HepG2 (cell line): ENCODE data around the gene DDX50. TPM values are rescaled to one million over a fixed set of nuclear protein-coding genes. Genes with fewer than 3 reads are reported as not detected.

Source experiments
- DMAP1 ChIP-seq: IDR thresholded peaks from 2 replicates; pipeline ENCODE4 v1.6.1; 2016
- KLF15 ChIP-seq: sonication (generic); formaldehyde crosslinking; IDR thresholded peaks from 2 replicates; pipeline ENCODE4 v1.8.1; 2023; ENCODE audit warnings: borderline replicate concordance, mild to moderate bottlenecking, inconsistent platforms, missing genetic modification reagents, mixed read lengths
- KLF16 ChIP-seq, 2 experiments: sonication (generic) in 1 of 2; formaldehyde crosslinking in 1 of 2; IDR thresholded peaks; 2 replicates each; pipeline versions ENCODE4 v1.6.1 to v1.8.0; 2016 to 2023; ENCODE audit warnings: missing genetic modification reagents in 2 of 2, missing compliant biosample characterization in 1 of 2
- KMT2A ChIP-seq: sonication (generic); formaldehyde crosslinking; IDR thresholded peaks from 2 replicates; pipeline ENCODE4 v1.4.0; 2020; ENCODE audit warnings: missing genetic modification reagents
- MYC ChIP-seq: sonication (generic); formaldehyde crosslinking; IDR thresholded peaks from 2 replicates; pipeline ENCODE4 v1.9.0; 2021; ENCODE audit warnings: missing genetic modification reagents, borderline replicate concordance
- NR2C2 ChIP-seq: sonication (generic); formaldehyde crosslinking; IDR thresholded peaks from 2 replicates; pipeline ENCODE4 v1.4.0; 2020; ENCODE audit warnings: missing genetic modification reagents, mild to moderate bottlenecking, moderate library complexity, borderline replicate concordance
- PAWR ChIP-seq: sonication (generic); formaldehyde crosslinking; IDR thresholded peaks from 2 replicates; pipeline ENCODE4 v1.4.0; 2020; ENCODE audit warnings: missing genetic modification reagents, mild to moderate bottlenecking, borderline replicate concordance
- TSC22D2 ChIP-seq: sonication (generic); formaldehyde crosslinking; IDR thresholded peaks from 2 replicates; pipeline ENCODE4 v1.5.1; 2020; ENCODE audit warnings: missing genetic modification reagents, mild to moderate bottlenecking, borderline replicate concordance
- ZBTB3 ChIP-seq: sonication (generic); formaldehyde crosslinking; IDR thresholded peaks from 2 replicates; pipeline ENCODE4 v1.4.0; 2020; ENCODE audit warnings: low read depth, mild to moderate bottlenecking, moderate library complexity, missing genetic modification reagents, borderline replicate concordance
- ZMYM4 ChIP-seq: sonication (generic); formaldehyde crosslinking; IDR thresholded peaks from 2 replicates; pipeline ENCODE4 v1.8.1; 2023; ENCODE audit warnings: mild to moderate bottlenecking, missing genetic modification reagents
- ZNF33B ChIP-seq: sonication (generic); formaldehyde crosslinking; IDR thresholded peaks from 2 replicates; pipeline ENCODE4 v1.5.1; 2020; ENCODE audit warnings: mild to moderate bottlenecking, missing genetic modification reagents
- ZNF589 ChIP-seq: sonication (generic); formaldehyde crosslinking; conservative IDR thresholded peaks from 2 replicates; pipeline ENCODE4 v1.8.0; 2022; ENCODE audit warnings: mild to moderate bottlenecking, moderate library complexity, missing genetic modification reagents
- ZNF766 ChIP-seq: sonication (generic); formaldehyde crosslinking; IDR thresholded peaks from 2 replicates; pipeline ENCODE4 v1.5.0; 2020; ENCODE audit warnings: missing genetic modification reagents, borderline replicate concordance
- ZSCAN21 ChIP-seq: sonication (generic); formaldehyde crosslinking; IDR thresholded peaks from 2 replicates; pipeline ENCODE4 v1.8.0; 2022; ENCODE audit warnings: mild to moderate bottlenecking, missing genetic modification reagents, moderate library complexity, borderline replicate concordance
- polyA plus RNA-seq, 8 experiments: library from polyadenylated mRNA; depleted of rRNA in 3 of 8; stranded (reverse) in 7 of 8; unstranded in 1 of 8; fragments of >200 nt; fragmentation: Illumina TruSeq in 4 of 8; extraction: Trizol in 4 of 8; gene quantifications; 2 replicates each; pipeline versions ENCODE4 v1.2.1 to v1.2.3, GENCODE V29; 2011 to 2016; ENCODE audit warnings: low read depth in 4 of 8, missing spikeins in 1 of 8, mixed read lengths in 1 of 8; ENCODE audit not compliant: insufficient read depth in 1 of 8
- total RNA-seq, 5 experiments: library from RNA; depleted of rRNA; stranded (reverse); fragments of >200 nt; fragmentation: Illumina TruSeq; extraction: Trizol; gene quantifications; 2 replicates each; pipeline ENCODE4 v1.2.3, GENCODE V29; 2016; ENCODE audit warnings: low read depth in 1 of 5
- TF ChIP-seq, protein P1 (sequence below), 2 experiments: IDR thresholded peaks; 2 replicates each; pipeline ENCODE4 v1.6.1; 2011 to 2012; ENCODE audit warnings: low read length in 2 of 2, borderline replicate concordance in 1 of 2, low read depth in 1 of 2, mild to moderate bottlenecking in 1 of 2, moderate library complexity in 1 of 2
- TF ChIP-seq, protein P2 (sequence below): sonication (generic); formaldehyde crosslinking; IDR thresholded peaks from 2 replicates; pipeline ENCODE4 v1.4.0; 2020; ENCODE audit warnings: missing genetic modification reagents, borderline replicate concordance
- TF ChIP-seq, protein P3 (sequence below): sonication (generic); formaldehyde crosslinking; IDR thresholded peaks from 2 replicates; pipeline ENCODE4 v1.5.0; 2020; ENCODE audit warnings: missing genetic modification reagents
- TF ChIP-seq, protein P4 (sequence below): sonication (generic); formaldehyde crosslinking; IDR thresholded peaks from 2 replicates; pipeline ENCODE4 v1.5.1; 2020; ENCODE audit warnings: missing genetic modification reagents, mild to moderate bottlenecking, borderline replicate concordance
- TF ChIP-seq, protein P5 (sequence below): sonication (generic); formaldehyde crosslinking; IDR thresholded peaks from 2 replicates; pipeline ENCODE4 v1.4.0; 2020; ENCODE audit warnings: mild to moderate bottlenecking, missing genetic modification reagents

The DDX50 gene
- total and polyA plus RNA-seq, 2 of the 13 experiments (the other 11 are each of a cell fraction or from before 2014, with no cell fraction given) = 19.0 to 38.2 TPM

DNA sequence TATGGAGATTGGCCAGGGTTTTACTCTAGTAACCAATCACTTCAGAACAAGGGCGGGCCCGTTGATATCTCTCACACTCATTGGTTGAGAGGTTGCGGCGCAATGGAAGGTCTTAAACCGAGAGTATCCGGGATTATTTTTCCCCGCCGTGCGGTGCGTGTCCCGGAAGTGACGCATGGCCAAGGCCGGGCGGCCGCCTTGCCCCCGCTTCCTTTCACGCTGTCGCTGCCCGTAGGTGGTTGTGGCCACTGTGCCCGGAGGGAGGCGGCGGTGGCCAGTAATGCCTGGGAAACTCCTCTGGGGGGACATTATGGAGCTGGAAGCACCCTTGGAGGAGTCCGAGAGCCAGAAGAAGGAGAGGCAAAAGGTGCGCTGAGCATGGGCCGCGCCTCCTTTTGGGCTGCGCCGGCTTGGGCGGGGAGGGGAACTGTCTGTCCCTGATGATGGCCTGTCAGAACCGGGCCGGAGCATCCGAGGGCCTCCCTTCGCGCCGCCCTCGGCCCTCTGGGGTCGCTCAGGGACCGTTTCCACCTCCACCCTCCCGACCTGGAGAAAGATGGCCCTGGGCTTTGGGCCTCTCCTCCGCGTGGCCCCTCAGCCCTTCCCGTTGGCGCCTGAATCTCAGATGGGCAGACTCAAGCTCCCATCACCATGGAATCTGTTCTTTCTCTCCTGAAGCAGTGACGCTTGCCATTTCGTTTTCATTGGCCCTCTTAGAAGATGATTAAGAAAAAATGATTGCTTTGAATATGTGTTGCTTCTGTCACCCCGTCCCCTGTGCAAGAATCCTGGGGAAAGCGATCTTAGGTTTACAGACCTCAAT is at the start of gene DDX50 (continued):
- TF ChIP-seq, protein P1, sequence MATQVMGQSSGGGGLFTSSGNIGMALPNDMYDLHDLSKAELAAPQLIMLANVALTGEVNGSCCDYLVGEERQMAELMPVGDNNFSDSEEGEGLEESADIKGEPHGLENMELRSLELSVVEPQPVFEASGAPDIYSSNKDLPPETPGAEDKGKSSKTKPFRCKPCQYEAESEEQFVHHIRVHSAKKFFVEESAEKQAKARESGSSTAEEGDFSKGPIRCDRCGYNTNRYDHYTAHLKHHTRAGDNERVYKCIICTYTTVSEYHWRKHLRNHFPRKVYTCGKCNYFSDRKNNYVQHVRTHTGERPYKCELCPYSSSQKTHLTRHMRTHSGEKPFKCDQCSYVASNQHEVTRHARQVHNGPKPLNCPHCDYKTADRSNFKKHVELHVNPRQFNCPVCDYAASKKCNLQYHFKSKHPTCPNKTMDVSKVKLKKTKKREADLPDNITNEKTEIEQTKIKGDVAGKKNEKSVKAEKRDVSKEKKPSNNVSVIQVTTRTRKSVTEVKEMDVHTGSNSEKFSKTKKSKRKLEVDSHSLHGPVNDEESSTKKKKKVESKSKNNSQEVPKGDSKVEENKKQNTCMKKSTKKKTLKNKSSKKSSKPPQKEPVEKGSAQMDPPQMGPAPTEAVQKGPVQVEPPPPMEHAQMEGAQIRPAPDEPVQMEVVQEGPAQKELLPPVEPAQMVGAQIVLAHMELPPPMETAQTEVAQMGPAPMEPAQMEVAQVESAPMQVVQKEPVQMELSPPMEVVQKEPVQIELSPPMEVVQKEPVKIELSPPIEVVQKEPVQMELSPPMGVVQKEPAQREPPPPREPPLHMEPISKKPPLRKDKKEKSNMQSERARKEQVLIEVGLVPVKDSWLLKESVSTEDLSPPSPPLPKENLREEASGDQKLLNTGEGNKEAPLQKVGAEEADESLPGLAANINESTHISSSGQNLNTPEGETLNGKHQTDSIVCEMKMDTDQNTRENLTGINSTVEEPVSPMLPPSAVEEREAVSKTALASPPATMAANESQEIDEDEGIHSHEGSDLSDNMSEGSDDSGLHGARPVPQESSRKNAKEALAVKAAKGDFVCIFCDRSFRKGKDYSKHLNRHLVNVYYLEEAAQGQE (IDR thresholded peaks at IDR 0.05; ENCODE audit: borderline replicate concordance in 1 of 2, low read depth in 1 of 2, low read length in 2 of 2) = no peak
- peak; percentile 91 for TF ChIP-seq ZMYM4 (CRISPR knock-in tag)
- no peak for TF ChIP-seq KLF15 (CRISPR knock-in tag)
- 0 out of 2 replicates have a peak, but pooled peaks have one; percentile 24 for TF ChIP-seq PAWR (CRISPR knock-in tag)
- peak; percentile 56; the same call in 1 of the 2 replicates for TF ChIP-seq KMT2A (CRISPR knock-in tag)
- TF ChIP-seq, protein P2, sequence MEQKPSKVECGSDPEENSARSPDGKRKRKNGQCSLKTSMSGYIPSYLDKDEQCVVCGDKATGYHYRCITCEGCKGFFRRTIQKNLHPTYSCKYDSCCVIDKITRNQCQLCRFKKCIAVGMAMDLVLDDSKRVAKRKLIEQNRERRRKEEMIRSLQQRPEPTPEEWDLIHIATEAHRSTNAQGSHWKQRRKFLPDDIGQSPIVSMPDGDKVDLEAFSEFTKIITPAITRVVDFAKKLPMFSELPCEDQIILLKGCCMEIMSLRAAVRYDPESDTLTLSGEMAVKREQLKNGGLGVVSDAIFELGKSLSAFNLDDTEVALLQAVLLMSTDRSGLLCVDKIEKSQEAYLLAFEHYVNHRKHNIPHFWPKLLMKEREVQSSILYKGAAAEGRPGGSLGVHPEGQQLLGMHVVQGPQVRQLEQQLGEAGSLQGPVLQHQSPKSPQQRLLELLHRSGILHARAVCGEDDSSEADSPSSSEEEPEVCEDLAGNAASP = 0 out of 2 replicates have a peak, but pooled peaks have one; percentile 7
- TF ChIP-seq ZNF33B = no peak
- 0 out of 2 replicates have a peak, but pooled peaks have one; percentile 46 for TF ChIP-seq ZSCAN21 (CRISPR knock-in tag)
- TF ChIP-seq TSC22D2 (CRISPR knock-in tag) = peak; percentile 33; the same call in 1 of the 2 replicates
- no peak for TF ChIP-seq ZNF766 (CRISPR knock-in tag)
- no peak for TF ChIP-seq ZBTB3 (CRISPR knock-in tag)
- TF ChIP-seq MYC (CRISPR knock-in tag) = peak; percentile 69; the same call in 1 of the 2 replicates
- TF ChIP-seq NR2C2 (CRISPR knock-in tag) = peak; percentile 76
- 0 out of 2 replicates have a peak, but pooled peaks have one; percentile 18 for TF ChIP-seq ZNF589 (CRISPR knock-in tag)
- TF ChIP-seq DMAP1 (CRISPR knock-in tag) = peak; percentile 94
- TF ChIP-seq KLF16 (CRISPR knock-in tag; IDR thresholded peaks at IDR 0.05) = 0 out of 4 replicates have a peak, but pooled peaks of 1 of the 2 experiments have one; percentile 61
- TF ChIP-seq, protein P3, sequence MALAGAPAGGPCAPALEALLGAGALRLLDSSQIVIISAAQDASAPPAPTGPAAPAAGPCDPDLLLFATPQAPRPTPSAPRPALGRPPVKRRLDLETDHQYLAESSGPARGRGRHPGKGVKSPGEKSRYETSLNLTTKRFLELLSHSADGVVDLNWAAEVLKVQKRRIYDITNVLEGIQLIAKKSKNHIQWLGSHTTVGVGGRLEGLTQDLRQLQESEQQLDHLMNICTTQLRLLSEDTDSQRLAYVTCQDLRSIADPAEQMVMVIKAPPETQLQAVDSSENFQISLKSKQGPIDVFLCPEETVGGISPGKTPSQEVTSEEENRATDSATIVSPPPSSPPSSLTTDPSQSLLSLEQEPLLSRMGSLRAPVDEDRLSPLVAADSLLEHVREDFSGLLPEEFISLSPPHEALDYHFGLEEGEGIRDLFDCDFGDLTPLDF (CRISPR knock-in tag) = peak; percentile 73
- TF ChIP-seq, protein P4, sequence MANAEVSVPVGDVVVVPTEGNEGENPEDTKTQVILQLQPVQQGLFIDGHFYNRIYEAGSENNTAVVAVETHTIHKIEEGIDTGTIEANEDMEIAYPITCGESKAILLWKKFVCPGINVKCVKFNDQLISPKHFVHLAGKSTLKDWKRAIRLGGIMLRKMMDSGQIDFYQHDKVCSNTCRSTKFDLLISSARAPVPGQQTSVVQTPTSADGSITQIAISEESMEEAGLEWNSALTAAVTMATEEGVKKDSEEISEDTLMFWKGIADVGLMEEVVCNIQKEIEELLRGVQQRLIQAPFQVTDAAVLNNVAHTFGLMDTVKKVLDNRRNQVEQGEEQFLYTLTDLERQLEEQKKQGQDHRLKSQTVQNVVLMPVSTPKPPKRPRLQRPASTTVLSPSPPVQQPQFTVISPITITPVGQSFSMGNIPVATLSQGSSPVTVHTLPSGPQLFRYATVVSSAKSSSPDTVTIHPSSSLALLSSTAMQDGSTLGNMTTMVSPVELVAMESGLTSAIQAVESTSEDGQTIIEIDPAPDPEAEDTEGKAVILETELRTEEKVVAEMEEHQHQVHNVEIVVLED (CRISPR knock-in tag) = peak; percentile 94
- TF ChIP-seq, protein P5, sequence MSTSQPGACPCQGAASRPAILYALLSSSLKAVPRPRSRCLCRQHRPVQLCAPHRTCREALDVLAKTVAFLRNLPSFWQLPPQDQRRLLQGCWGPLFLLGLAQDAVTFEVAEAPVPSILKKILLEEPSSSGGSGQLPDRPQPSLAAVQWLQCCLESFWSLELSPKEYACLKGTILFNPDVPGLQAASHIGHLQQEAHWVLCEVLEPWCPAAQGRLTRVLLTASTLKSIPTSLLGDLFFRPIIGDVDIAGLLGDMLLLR = 0 out of 2 replicates have a peak, but pooled peaks have one; percentile 28
